ENCODE data around the gene BCAS3. TPM values are rescaled to one million over a fixed set of nuclear protein-coding genes. Genes with fewer than 3 reads are reported as not detected.
A peak's percentile ranks its signal among the peaks of the same experiment; 100 is the strongest.

Gene BCAS3
- total and polyA plus RNA-seq, 2 experiments from 2014 or later = 18.0 to 20.2 TPM

GRCh38 chr17:61280851-61281250, 603.2 kb downstream of the BCAS3 start:
- Histone ChIP-seq H3K9me2 (ENCODE audit: insufficient read depth) (no peaks in the 10 kb centered on the region), H3K27ac (no peak overlapping the region), H3F3A (ENCODE audit: insufficient read depth) (peaks cover 29% of the 10 kb centered on the region), H3K27me3 (replicated peaks; ENCODE audit: insufficient read depth) (no peaks in the 10 kb centered on the region), H3K4me1 (ENCODE audit: insufficient read depth) (peaks cover 37% of the 10 kb centered on the region), H3K79me2 (ENCODE audit: insufficient read depth) (no peaks in the 10 kb centered on the region), H3K9me3 (ENCODE audit: low read depth) (no peaks in the 10 kb centered on the region), H4K20me1 (ENCODE audit: insufficient read depth) (no peaks in the 10 kb centered on the region), H2AFZ (no peak overlapping the region), H3K4me2 (ENCODE audit: unreplicated experiment) (no peak overlapping the region), H3K36me3 (ENCODE audit: low read depth) (no peaks in the 10 kb centered on the region), H3K9ac (no peak overlapping the region), H3K4me3 (no peak overlapping the region)
- in situ Hi-C loops (cut with MboI) = no loop called here
- no peak for DNase-seq
- no peak for TF ChIP-seq EZH2phosphoT487 (IDR thresholded peaks at IDR 0.05; ENCODE audit: insufficient read depth, low read depth)
- TF ChIP-seq EZH2 (IDR thresholded peaks at IDR 0.05; ENCODE audit: insufficient read depth, poor library complexity, severe bottlenecking) = no peak
- WGBS, 2 experiments (ENCODE audit: low coverage in 1 of 2, low lambda C conversion rate in 2 of 2, missing lambda C conversion rate in 2 of 2) = 96% methylated on average over 3 of the region's 3 CpGs

GRCh38 chr17:61282377-61282776, 604.7 kb downstream of the BCAS3 start:
- Histone ChIP-seq H2AFZ (no peak overlapping the region), H3K36me3 (ENCODE audit: low read depth) (no peaks in the 10 kb centered on the region), H3K9me3 (ENCODE audit: low read depth) (no peaks in the 10 kb centered on the region), H4K20me1 (ENCODE audit: insufficient read depth) (no peaks in the 10 kb centered on the region), H3K27ac (no peak overlapping the region), H3F3A (ENCODE audit: insufficient read depth) (peaks cover 35% of the 10 kb centered on the region), H3K9ac (no peak overlapping the region), H3K27me3 (replicated peaks; ENCODE audit: insufficient read depth) (no peaks in the 10 kb centered on the region), H3K4me1 (ENCODE audit: insufficient read depth) (peaks cover 45% of the 10 kb centered on the region), H3K4me3 (no peak overlapping the region), H3K79me2 (ENCODE audit: insufficient read depth) (no peaks in the 10 kb centered on the region), H3K4me2 (ENCODE audit: unreplicated experiment) (no peak overlapping the region), H3K9me2 (ENCODE audit: insufficient read depth) (no peaks in the 10 kb centered on the region)
- WGBS, 2 experiments (ENCODE audit: low coverage in 1 of 2, low lambda C conversion rate in 2 of 2, missing lambda C conversion rate in 2 of 2) = 84 to 88% methylated on average over 3 of the region's 3 CpGs
- no peak for DNase-seq
- TF ChIP-seq EZH2phosphoT487 (IDR thresholded peaks at IDR 0.05; ENCODE audit: insufficient read depth, low read depth) (no peak), EZH2 (IDR thresholded peaks at IDR 0.05; ENCODE audit: insufficient read depth, poor library complexity, severe bottlenecking) (no peak)
- in situ Hi-C loops (cut with MboI) = no loop called here

GRCh38 chr17:61283043-61283442, 605.4 kb downstream of the BCAS3 start:
- Histone ChIP-seq H3K27ac (no peak overlapping the region), H3K9ac (no peak overlapping the region), H3K36me3 (ENCODE audit: low read depth) (no peaks in the 10 kb centered on the region), H4K20me1 (ENCODE audit: insufficient read depth) (no peaks in the 10 kb centered on the region), H3K4me2 (ENCODE audit: unreplicated experiment) (no peak overlapping the region), H3K9me2 (ENCODE audit: insufficient read depth) (no peaks in the 10 kb centered on the region), H2AFZ (no peak overlapping the region), H3K4me1 (ENCODE audit: insufficient read depth) (peaks cover 45% of the 10 kb centered on the region), H3F3A (ENCODE audit: insufficient read depth) (peaks cover 35% of the 10 kb centered on the region), H3K79me2 (ENCODE audit: insufficient read depth) (no peaks in the 10 kb centered on the region), H3K4me3 (no peak overlapping the region), H3K9me3 (ENCODE audit: low read depth) (no peaks in the 10 kb centered on the region), H3K27me3 (replicated peaks; ENCODE audit: insufficient read depth) (no peaks in the 10 kb centered on the region)
- WGBS, 2 experiments (ENCODE audit: low coverage in 1 of 2, low lambda C conversion rate in 2 of 2, missing lambda C conversion rate in 2 of 2) = 93 to 96% methylated on average over 6 of the region's 6 CpGs
- no peak for DNase-seq
- in situ Hi-C loops (cut with MboI) = no loop called here
- TF ChIP-seq EZH2 (IDR thresholded peaks at IDR 0.05; ENCODE audit: insufficient read depth, poor library complexity, severe bottlenecking) = no peak
- no peak for TF ChIP-seq EZH2phosphoT487 (IDR thresholded peaks at IDR 0.05; ENCODE audit: insufficient read depth, low read depth)

- WGBS, 2 experiments (ENCODE audit: low coverage in 1 of 2, low lambda C conversion rate in 2 of 2, missing lambda C conversion rate in 2 of 2) = 44 to 59% methylated on average over 10 of the region's 10 CpGs
- Histone ChIP-seq H3K36me3 (ENCODE audit: low read depth) (no peaks in the 10 kb centered on the region), H3K9me2 (ENCODE audit: insufficient read depth) (no peaks in the 10 kb centered on the region), H3K9me3 (ENCODE audit: low read depth) (no peaks in the 10 kb centered on the region), H2AFZ (peak overlapping the region; percentile 58), H3F3A (ENCODE audit: insufficient read depth) (peaks cover 35% of the 10 kb centered on the region), H3K27me3 (replicated peaks; ENCODE audit: insufficient read depth) (no peaks in the 10 kb centered on the region), H3K79me2 (ENCODE audit: insufficient read depth) (no peaks in the 10 kb centered on the region), H3K4me2 (ENCODE audit: unreplicated experiment) (peak overlapping the region; percentile 64), H3K4me1 (ENCODE audit: insufficient read depth) (peaks cover 44% of the 10 kb centered on the region), H3K27ac (peak overlapping the region; percentile 86), H4K20me1 (ENCODE audit: insufficient read depth) (no peaks in the 10 kb centered on the region), H3K4me3 (peak overlapping the region; percentile 20), H3K9ac (peak overlapping the region; percentile 67)
- in situ Hi-C loops (cut with MboI) = no loop called here
- TF ChIP-seq EZH2 (IDR thresholded peaks at IDR 0.05; ENCODE audit: insufficient read depth, poor library complexity, severe bottlenecking) (no peak), EZH2phosphoT487 (IDR thresholded peaks at IDR 0.05; ENCODE audit: insufficient read depth, low read depth) (no peak)
- DNase-seq = peak; percentile 85
These were observed 606.5 kb downstream of the BCAS3 start for GRCh38 chr17:61284174-61284573.

- TF ChIP-seq EZH2 (IDR thresholded peaks at IDR 0.05; ENCODE audit: insufficient read depth, poor library complexity, severe bottlenecking) (no peak), EZH2phosphoT487 (IDR thresholded peaks at IDR 0.05; ENCODE audit: insufficient read depth, low read depth) (no peak)
- peaks cover 35% of the 10 kb centered on the region for H3F3A ChIP-seq (ENCODE audit: insufficient read depth)
- H3K79me2 ChIP-seq (ENCODE audit: insufficient read depth) = no peaks in the 10 kb centered on the region
- H3K4me2 ChIP-seq (ENCODE audit: unreplicated experiment) = peak overlapping the region; percentile 64
- no peak for DNase-seq
- peak overlapping the region; percentile 58 for H2AFZ ChIP-seq
- no peaks in the 10 kb centered on the region for H4K20me1 ChIP-seq (ENCODE audit: insufficient read depth)
- in situ Hi-C loops (cut with MboI) = no loop called here
- peak overlapping the region; percentile 67 for H3K9ac ChIP-seq
- peak overlapping the region; percentile 86 for H3K27ac ChIP-seq
- no peaks in the 10 kb centered on the region for H3K27me3 ChIP-seq (replicated peaks; ENCODE audit: insufficient read depth)
- H3K36me3 ChIP-seq (ENCODE audit: low read depth) = no peaks in the 10 kb centered on the region
- peaks cover 38% of the 10 kb centered on the region for H3K4me1 ChIP-seq (ENCODE audit: insufficient read depth)
- H3K9me2 ChIP-seq (ENCODE audit: insufficient read depth) = no peaks in the 10 kb centered on the region
- peak overlapping the region; percentile 20 for H3K4me3 ChIP-seq
- no peaks in the 10 kb centered on the region for H3K9me3 ChIP-seq (ENCODE audit: low read depth)
- WGBS, 2 experiments (ENCODE audit: low coverage in 1 of 2, low lambda C conversion rate in 2 of 2, missing lambda C conversion rate in 2 of 2) = 94 to 96% methylated on average over 1 of the region's 1 CpG
These were observed 607.1 kb downstream of the BCAS3 start for GRCh38 chr17:61284746-61285145.
